ENCODE measurements around the gene FRS3.

The FRS3 gene

GRCh38 chr6:41805830-41806774, 26.4 kb upstream of the FRS3 start:
- TF ChIP-seq GATA3 (IDR thresholded peaks at IDR 0.05; ENCODE audit: low read depth, low read length), result no peak
- no peak for TF ChIP-seq GATA2 (IDR thresholded peaks at IDR 0.05; ENCODE audit: low read depth, low read length)

DNA sequence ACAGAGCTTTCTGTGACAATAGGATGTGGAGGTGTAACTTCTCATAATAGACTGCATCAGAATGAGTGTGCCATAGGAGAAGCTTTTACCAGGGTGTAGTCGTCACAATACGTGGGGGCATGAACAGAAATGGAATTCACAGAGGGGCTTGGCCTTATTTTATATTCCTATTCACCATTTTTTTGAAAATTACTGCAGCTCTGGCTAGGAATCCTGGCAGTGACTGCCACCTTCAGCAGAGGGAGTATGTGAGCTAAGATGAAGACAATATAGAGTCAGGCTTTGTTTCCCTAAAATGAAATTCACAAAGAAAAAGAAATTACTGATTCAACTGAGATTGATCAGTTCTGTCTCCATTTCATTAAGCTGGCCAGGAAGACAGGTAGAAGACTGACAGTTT, 21.7 kb upstream of the FRS3 start:
- TF ChIP-seq GATA2 (IDR thresholded peaks at IDR 0.05; ENCODE audit: low read depth, low read length), result no peak
- TF ChIP-seq GATA3 (IDR thresholded peaks at IDR 0.05; ENCODE audit: low read depth, low read length), result no peak

DNA sequence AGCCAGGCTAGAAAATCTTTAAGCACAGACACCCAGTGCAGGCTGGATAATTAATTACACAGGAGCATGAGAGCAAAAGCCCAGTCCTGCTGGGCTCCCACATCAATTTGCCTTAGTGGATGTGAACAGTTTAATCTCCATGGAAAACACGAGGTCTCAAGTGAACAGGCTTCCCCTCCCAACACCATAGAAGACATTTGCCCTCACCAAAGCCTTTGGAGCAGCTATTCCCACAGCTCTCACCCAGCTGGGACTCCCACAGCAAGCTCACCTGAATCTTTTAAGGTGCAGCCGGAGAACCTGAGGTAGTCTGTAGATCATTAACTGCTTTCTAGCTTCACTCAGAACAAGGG, 19.8 kb upstream of the FRS3 start:
- TF ChIP-seq GATA2 (IDR thresholded peaks at IDR 0.05; ENCODE audit: low read depth, low read length), result no peak
- TF ChIP-seq GATA3 (IDR thresholded peaks at IDR 0.05; ENCODE audit: low read depth, low read length), result no peak

GRCh38 chr6:41798901-41799558, 19.3 kb upstream of the FRS3 start:
- TF ChIP-seq GATA3 (IDR thresholded peaks at IDR 0.05; ENCODE audit: low read depth, low read length), result no peak

DNA sequence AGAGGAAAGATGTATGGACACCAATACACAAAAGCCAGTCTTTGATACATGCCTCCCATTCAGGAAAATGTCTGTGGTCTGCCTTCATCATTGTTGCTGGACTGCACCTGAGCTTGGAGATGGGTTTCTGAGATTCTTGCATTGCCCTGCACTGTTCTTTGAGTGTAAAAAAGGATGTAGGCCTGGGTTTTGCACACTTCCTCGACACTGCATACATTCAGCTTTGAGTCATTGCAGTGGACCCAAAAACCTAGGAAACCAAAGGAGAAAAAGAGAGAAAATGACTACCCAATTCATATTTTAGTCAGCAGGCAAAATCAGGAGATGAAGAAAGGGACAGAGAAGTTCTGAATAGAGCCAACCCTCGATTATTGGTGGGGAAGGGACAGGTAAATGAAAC, 16.8 kb upstream of the FRS3 start:
- TF ChIP-seq GATA3 (IDR thresholded peaks at IDR 0.05; ENCODE audit: low read depth, low read length), result no peak
- TF ChIP-seq GATA2 (IDR thresholded peaks at IDR 0.05; ENCODE audit: low read depth, low read length), result no peak

- TF ChIP-seq GATA2 (IDR thresholded peaks at IDR 0.05; ENCODE audit: low read depth, low read length) (no peak), GATA3 (IDR thresholded peaks at IDR 0.05; ENCODE audit: low read depth, low read length) (no peak)
Measured at GRCh38 chr6:41791984-41792383, 12.3 kb upstream of the FRS3 start.

DNA sequence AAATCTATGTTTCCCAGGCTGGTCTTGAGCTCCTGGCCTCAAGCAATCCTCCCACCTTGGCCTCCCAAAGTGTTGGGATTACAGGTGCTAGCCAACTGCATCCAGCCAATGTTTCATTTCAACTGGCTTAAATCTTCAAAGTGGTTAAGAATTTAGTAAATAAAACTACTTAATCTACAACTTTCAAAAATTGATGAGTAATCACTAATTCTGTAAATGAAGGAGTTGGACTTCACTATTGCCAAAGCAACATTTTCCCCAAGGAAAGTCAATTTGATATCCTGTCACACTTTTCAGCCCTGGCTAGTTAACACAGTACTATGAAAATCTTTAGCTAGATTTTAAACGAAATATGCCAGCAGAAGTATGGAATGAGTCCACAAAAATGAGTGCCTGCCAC, 11.6 kb upstream of the FRS3 start:
- TF ChIP-seq GATA2 (IDR thresholded peaks at IDR 0.05; ENCODE audit: low read depth, low read length), result no peak
- TF ChIP-seq GATA3 (IDR thresholded peaks at IDR 0.05; ENCODE audit: low read depth, low read length), result no peak

GRCh38 chr6:41790045-41790444, 10.3 kb upstream of the FRS3 start:
- TF ChIP-seq GATA2 (IDR thresholded peaks at IDR 0.05; ENCODE audit: low read depth, low read length), result no peak
- no peak for TF ChIP-seq GATA3 (IDR thresholded peaks at IDR 0.05; ENCODE audit: low read depth, low read length)

DNA sequence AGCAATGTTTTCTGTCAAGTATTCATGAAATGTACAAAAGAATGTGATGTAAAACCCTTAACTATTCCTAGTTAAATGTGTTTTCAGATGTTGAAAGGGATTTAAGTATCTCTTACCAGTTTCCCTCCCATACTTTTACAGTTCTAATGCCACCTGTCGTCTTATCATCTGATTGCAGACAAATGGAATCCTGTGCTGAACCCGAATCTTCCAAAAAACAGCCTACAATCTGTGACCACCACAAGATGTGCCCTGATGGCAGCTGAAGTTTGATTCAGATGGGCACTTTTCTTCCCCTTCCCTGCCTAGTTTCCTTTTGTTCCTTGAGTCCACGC, 9.7 kb upstream of the FRS3 start:
- TF ChIP-seq GATA2 (IDR thresholded peaks at IDR 0.05; ENCODE audit: low read depth, low read length), result no peak
- no peak for TF ChIP-seq GATA3 (IDR thresholded peaks at IDR 0.05; ENCODE audit: low read depth, low read length)

DNA sequence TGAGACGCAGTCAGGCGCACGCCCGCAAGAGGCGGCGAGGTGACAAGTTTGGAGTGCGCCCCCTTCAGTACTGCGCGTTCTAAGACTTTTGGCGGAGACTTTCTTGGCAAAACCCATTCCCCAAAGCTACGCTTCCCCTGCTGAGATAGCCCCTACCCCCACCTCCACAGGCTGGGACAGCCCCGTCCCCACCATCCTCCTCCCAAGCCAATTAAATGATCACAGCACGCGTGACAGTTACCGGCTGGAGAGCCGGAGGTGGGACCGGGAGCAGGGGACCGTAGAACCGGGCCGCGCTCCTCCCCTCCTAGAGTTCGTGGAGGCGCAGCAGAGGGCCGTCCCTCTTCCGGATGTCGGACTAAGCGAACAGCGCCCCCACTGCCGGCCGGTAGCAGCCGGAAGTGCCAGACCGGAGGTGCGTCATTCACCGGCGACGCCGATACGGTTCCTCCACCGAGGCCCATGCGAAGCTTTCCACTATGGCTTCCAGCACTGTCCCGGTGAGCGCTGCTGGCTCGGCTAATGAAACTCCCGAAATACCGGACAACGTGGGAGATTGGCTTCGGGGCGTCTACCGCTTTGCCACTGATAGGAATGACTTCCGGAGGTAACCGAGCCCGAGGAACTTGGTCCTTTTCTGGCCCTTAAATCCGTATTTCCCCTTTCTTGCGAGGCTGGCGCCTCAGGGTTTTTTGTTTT, 7.7 kb upstream of the FRS3 start, which contains the start of gene TOMM6:
Gene TOMM6, plus strand, starts transcription at position 476 of the 699 bp plus-strand sequence. Its CDS starts 4 bp downstream, at position 480.
- TF ChIP-seq GATA2 (IDR thresholded peaks at IDR 0.05; ENCODE audit: low read depth, low read length), result no peak
- no peak for TF ChIP-seq GATA3 (IDR thresholded peaks at IDR 0.05; ENCODE audit: low read depth, low read length)

GRCh38 chr6:41786451-41787218, 6.9 kb upstream of the FRS3 start:
- TF ChIP-seq GATA2 (IDR thresholded peaks at IDR 0.05; ENCODE audit: low read depth, low read length) (no peak), GATA3 (IDR thresholded peaks at IDR 0.05; ENCODE audit: low read depth, low read length) (no peak)

DNA sequence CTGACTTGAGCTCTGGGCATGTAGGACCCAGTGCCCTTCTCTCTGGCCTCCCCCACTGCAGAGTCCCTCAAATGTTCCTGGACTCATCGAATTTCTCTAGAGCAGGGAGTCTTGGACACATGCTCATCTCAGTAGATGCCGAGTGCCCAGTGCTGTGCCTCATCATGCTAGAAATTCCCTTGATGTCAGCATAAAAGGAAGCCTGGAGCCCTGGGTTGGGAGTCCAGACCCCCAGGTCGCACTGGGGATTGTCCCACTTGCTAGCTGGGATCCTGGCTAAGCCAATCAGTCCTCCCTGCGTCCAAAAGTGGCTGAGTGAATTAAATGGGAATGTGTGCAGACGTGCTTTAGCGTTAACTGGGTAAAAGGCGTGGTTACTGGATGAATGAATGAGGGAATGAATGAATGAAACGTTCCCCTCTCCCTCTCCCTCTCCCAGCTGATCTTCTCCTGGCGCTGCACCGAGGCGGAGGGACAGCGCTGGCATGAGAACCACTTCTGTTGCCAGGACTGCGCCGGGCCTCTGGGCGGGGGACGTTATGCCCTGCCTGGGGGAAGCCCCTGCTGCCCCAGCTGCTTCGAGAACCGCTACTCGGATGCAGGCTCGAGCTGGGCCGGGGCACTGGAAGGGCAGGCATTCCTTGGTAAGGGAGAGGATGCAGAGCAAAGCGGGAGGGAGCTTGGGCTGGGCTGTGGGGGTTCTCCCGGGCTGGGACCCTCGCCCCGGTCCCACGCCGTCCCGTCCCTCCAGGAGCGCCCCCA, 6.2 kb upstream of the FRS3 start:
- no peak for TF ChIP-seq GATA2 (IDR thresholded peaks at IDR 0.05; ENCODE audit: low read depth, low read length)
- TF ChIP-seq GATA3 (IDR thresholded peaks at IDR 0.05; ENCODE audit: low read depth, low read length), result no peak

DNA sequence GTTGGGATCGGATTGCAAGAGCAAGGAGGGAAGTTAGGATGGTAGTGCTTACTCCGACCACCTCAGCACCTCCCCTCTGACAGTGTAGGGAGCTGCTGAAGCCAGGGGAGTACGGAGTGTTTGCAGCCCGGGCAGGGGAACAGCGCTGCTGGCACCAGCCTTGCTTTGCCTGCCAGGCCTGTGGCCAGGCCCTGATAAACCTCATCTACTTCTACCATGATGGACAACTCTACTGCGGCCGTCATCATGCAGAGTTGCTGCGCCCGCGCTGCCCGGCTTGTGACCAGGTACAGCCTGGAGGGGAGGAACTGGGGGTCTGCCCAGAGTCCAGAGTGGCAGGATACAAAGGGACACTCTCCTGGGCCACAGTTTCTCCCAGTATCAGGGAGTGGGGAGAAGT, 5.6 kb upstream of the FRS3 start:
- TF ChIP-seq GATA3 (IDR thresholded peaks at IDR 0.05; ENCODE audit: low read depth, low read length), result no peak
- TF ChIP-seq GATA2 (IDR thresholded peaks at IDR 0.05; ENCODE audit: low read depth, low read length), result no peak
